HEK293 (cell line): Measurements from ENCODE around the gene PLEKHG4B.

Experiments used
- CTCF ChIA-PET: fragments of 350-600 bp; formaldehyde crosslinking; extraction: SDS; loops from one replicate; lab custom pipeline; 2021; ENCODE audit warnings: antibody characterized with exemption; lab: Yijun Ruan, JAX
- POLR2A ChIA-PET: fragments of 300-600 bp; formaldehyde crosslinking; extraction: SDS; loops from one replicate; lab custom pipeline; 2020; ENCODE audit warnings: antibody characterized with exemption, inconsistent platforms; lab: Yijun Ruan, JAX
- H3K27ac ChIP-seq: fragments of 200-500 bp; sonication (Bioruptor generic); 2 replicates; pipeline ENCODE4 v1.5.1; 2014; ENCODE audit warnings: low read depth, low read length, control low read depth, inconsistent platforms; ENCODE audit errors: extremely low read depth
- H3K36me3 ChIP-seq, 2 experiments: fragments of 200-500 bp in 1 of 2; sonication (Bioruptor generic) in 1 of 2; 1 replicate in 1 of 2; 2 replicates in 1 of 2; pipeline ENCODE4 v1.5.1; 2014 to 2017; ENCODE audit warnings: inconsistent platforms in 2 of 2, low read length in 2 of 2; ENCODE audit not compliant: control insufficient read depth in 2 of 2, insufficient read depth in 1 of 2
- H3K4me1 ChIP-seq: fragments of 200-500 bp; sonication (Bioruptor generic); 2 replicates; pipeline ENCODE4 v1.5.1; 2014; ENCODE audit warnings: mild to moderate bottlenecking, low read length, inconsistent platforms; ENCODE audit not compliant: control insufficient read depth, insufficient read depth
- H3K4me3 ChIP-seq: 2 replicates; pipeline ENCODE4 v1.5.1; 2011; ENCODE audit warnings: low read depth, mild to moderate bottlenecking, control low read depth, low read length, moderate library complexity
- H3K9me3 ChIP-seq: fragments of 200-500 bp; sonication (Bioruptor generic); 2 replicates; pipeline ENCODE4 v1.5.1; 2014; ENCODE audit warnings: low read depth, low read length, inconsistent platforms; ENCODE audit not compliant: control insufficient read depth, insufficient read depth
- EGR2 ChIP-seq: fragments of 450-650 bp; formaldehyde crosslinking; IDR thresholded peaks from 2 replicates; pipeline ENCODE4 v1.5.1; 2016; ENCODE audit warnings: low read depth, missing biosample characterization, missing genetic modification characterization
- GFI1B ChIP-seq: fragments of 450-650 bp; formaldehyde crosslinking; IDR thresholded peaks from 2 replicates; pipeline ENCODE4 v1.5.1; 2016; ENCODE audit warnings: missing biosample characterization, missing genetic modification characterization
- GLIS2 ChIP-seq: fragments of 450-650 bp; formaldehyde crosslinking; IDR thresholded peaks from 2 replicates; pipeline ENCODE4 v1.5.1; 2016; ENCODE audit warnings: missing biosample characterization, missing genetic modification characterization
- HIC1 ChIP-seq: fragments of 450-650 bp; formaldehyde crosslinking; IDR thresholded peaks from 2 replicates; pipeline ENCODE4 v1.5.1; 2016; ENCODE audit warnings: missing biosample characterization, missing genetic modification characterization
- HOXD13 ChIP-seq: sonication (generic); formaldehyde crosslinking; IDR thresholded peaks from 2 replicates; pipeline ENCODE4 v1.8.0; 2022; ENCODE audit warnings: missing genetic modification reagents, borderline replicate concordance
- KLF7 ChIP-seq: fragments of 450-650 bp; formaldehyde crosslinking; IDR thresholded peaks from 2 replicates; pipeline ENCODE4 v1.5.1; 2016; ENCODE audit warnings: missing biosample characterization, missing genetic modification characterization, borderline replicate concordance
- MEIS1 ChIP-seq: sonication (generic); formaldehyde crosslinking; IDR thresholded peaks from 2 replicates; pipeline ENCODE4 v1.8.1; 2022; ENCODE audit warnings: missing genetic modification reagents, mild to moderate bottlenecking, borderline replicate concordance
- MYNN ChIP-seq: fragments of 450-650 bp; formaldehyde crosslinking; IDR thresholded peaks from 2 replicates; pipeline ENCODE4 v1.5.1; 2016; ENCODE audit warnings: missing biosample characterization, missing genetic modification characterization, borderline replicate concordance
- OVOL3 ChIP-seq: fragments of 450-650 bp; formaldehyde crosslinking; IDR thresholded peaks from 2 replicates; pipeline ENCODE4 v1.5.1; 2016; ENCODE audit warnings: missing biosample characterization, missing genetic modification characterization
- PRDM1 ChIP-seq: fragments of 450-650 bp; formaldehyde crosslinking; IDR thresholded peaks from 2 replicates; pipeline ENCODE4; 2016; ENCODE audit warnings: missing biosample characterization, missing genetic modification characterization
- SCRT2 ChIP-seq: fragments of 450-650 bp; formaldehyde crosslinking; IDR thresholded peaks from 2 replicates; pipeline ENCODE4 v1.5.1; 2016; ENCODE audit warnings: missing biosample characterization, missing genetic modification characterization
- SETDB1 ChIP-seq: IDR thresholded peaks from one replicate; pipeline ENCODE4 v1.6.1; 2017; ENCODE audit warnings: mild to moderate bottlenecking, low read length, moderate library complexity, mixed read lengths; ENCODE audit not compliant: insufficient read length
- TCF7L2 ChIP-seq: IDR thresholded peaks from 2 replicates; pipeline ENCODE4 v1.6.1; 2011; ENCODE audit warnings: low read depth, mild to moderate bottlenecking, inconsistent platforms, low read length, moderate library complexity, borderline replicate concordance
- TRIM28 ChIP-seq: IDR thresholded peaks from 2 replicates; pipeline ENCODE4 v1.6.1; 2011; ENCODE audit warnings: low read length, control low read depth, borderline replicate concordance
- ZBTB17 ChIP-seq: fragments of 450-650 bp; formaldehyde crosslinking; IDR thresholded peaks from 2 replicates; pipeline ENCODE4 v1.5.1; 2016; ENCODE audit warnings: missing biosample characterization, missing genetic modification characterization
- ZEB2 ChIP-seq: fragments of 450-650 bp; formaldehyde crosslinking; IDR thresholded peaks from 2 replicates; pipeline ENCODE4 v1.5.1; 2016; ENCODE audit warnings: missing biosample characterization, missing genetic modification characterization
- ZFHX2 ChIP-seq: fragments of 450-650 bp; formaldehyde crosslinking; conservative IDR thresholded peaks from 2 replicates; pipeline ENCODE4 v1.5.1; 2016; ENCODE audit warnings: missing biosample characterization, missing genetic modification characterization
- ZFP37 ChIP-seq: fragments of 450-650 bp; formaldehyde crosslinking; IDR thresholded peaks from 2 replicates; pipeline ENCODE4 v1.5.1; 2016; ENCODE audit warnings: missing biosample characterization, missing genetic modification characterization
- ZNF138 ChIP-seq: fragments of 450-650 bp; formaldehyde crosslinking; IDR thresholded peaks from 2 replicates; pipeline ENCODE4 v1.5.1; 2016; ENCODE audit warnings: missing biosample characterization, missing genetic modification characterization, borderline replicate concordance
- ZNF169 ChIP-seq: fragments of 450-650 bp; formaldehyde crosslinking; IDR thresholded peaks from 2 replicates; pipeline ENCODE4 v1.5.1; 2016; ENCODE audit warnings: missing biosample characterization, missing genetic modification characterization
- ZNF184 ChIP-seq: fragments of 450-650 bp; IDR thresholded peaks from 2 replicates; pipeline ENCODE4 v1.5.1; 2018; ENCODE audit warnings: missing biosample characterization, mild to moderate bottlenecking, missing genetic modification characterization
- ZNF391 ChIP-seq: fragments of 450-650 bp; formaldehyde crosslinking; IDR thresholded peaks from 2 replicates; pipeline ENCODE4 v1.5.1; 2016; ENCODE audit warnings: low read depth, missing biosample characterization, missing genetic modification characterization, borderline replicate concordance
- ZNF433 ChIP-seq: fragments of 450-650 bp; formaldehyde crosslinking; IDR thresholded peaks from 2 replicates; pipeline ENCODE4 v1.5.1; 2016; ENCODE audit warnings: missing biosample characterization, missing genetic modification characterization, low read depth
- ZNF600 ChIP-seq: fragments of 450-650 bp; formaldehyde crosslinking; IDR thresholded peaks from 2 replicates; pipeline ENCODE4 v1.5.1; 2016; ENCODE audit warnings: missing biosample characterization, missing genetic modification characterization
- ZNF670 ChIP-seq: fragments of 450-650 bp; formaldehyde crosslinking; IDR thresholded peaks from 2 replicates; pipeline ENCODE4 v1.5.1; 2016; ENCODE audit warnings: missing biosample characterization, missing genetic modification characterization, low read depth
- ZNF701 ChIP-seq: fragments of 450-650 bp; formaldehyde crosslinking; IDR thresholded peaks from 2 replicates; pipeline ENCODE4 v1.5.1; 2016; ENCODE audit warnings: missing biosample characterization, missing genetic modification characterization
- ZNF830 ChIP-seq: fragments of 450-650 bp; IDR thresholded peaks from 2 replicates; pipeline ENCODE4 v1.5.0; 2018; ENCODE audit warnings: missing biosample characterization, missing genetic modification characterization, low read depth, mild to moderate bottlenecking, moderate library complexity
- ZNF837 ChIP-seq: fragments of 450-650 bp; formaldehyde crosslinking; IDR thresholded peaks from 2 replicates; pipeline ENCODE4 v1.5.1; 2016; ENCODE audit warnings: missing biosample characterization, missing genetic modification characterization

PLEKHG4B gene

GRCh38 chr5:208449-209114, 116.6 kb downstream of the PLEKHG4B start:
- Histone ChIP-seq H3K9me3 (no peaks in the 10 kb centered on the region), H3K36me3 (peaks cover 12 to 36% of the 10 kb centered on the region in 2 experiments), H3K27ac (no peak overlapping the region), H3K4me1 (peaks cover 5% of the 10 kb centered on the region; the same call in 1 of the 2 replicates), H3K4me3 (no peak overlapping the region)
- no peak for TF ChIP-seq HIC1 (tag by site-specific recombination)
- no peak for TF ChIP-seq KLF7 (tag by site-specific recombination)
- no peak for TF ChIP-seq ZNF391 (tag by site-specific recombination)
- TF ChIP-seq GLIS2 (tag by site-specific recombination), result peak; percentile 50
- no peak for TF ChIP-seq OVOL3 (tag by site-specific recombination)
- no peak for TF ChIP-seq ZNF701 (tag by site-specific recombination)
- peak; percentile 20; the same call in 1 of the 2 replicates for TF ChIP-seq SCRT2 (tag by site-specific recombination)
- TF ChIP-seq ZFP37 (tag by site-specific recombination), result no peak
- no peak for TF ChIP-seq TCF7L2
- no peak for TF ChIP-seq ZNF837 (tag by site-specific recombination)
- TF ChIP-seq ZNF184, result no peak
- TF ChIP-seq ZNF138 (tag by site-specific recombination), result no peak
- no peak for TF ChIP-seq TRIM28
- TF ChIP-seq PRDM1, result no peak
- no peak for TF ChIP-seq ZNF169
- 0 out of 2 replicates have a peak, but pooled peaks have one; percentile 11 for TF ChIP-seq ZNF600 (tag by site-specific recombination)
- no peak for TF ChIP-seq ZBTB17 (tag by site-specific recombination)
- CTCF ChIA-PET, result interaction anchor here (0.6 to 1.2 kb wide), 3 partner anchors 11 to 146 kb away, joined by 3 to 5 read pairs (median 3); no protein-coding TSS in a partner anchor
- POLR2A ChIA-PET, result interaction anchor here (1.5 kb wide), 1 partner anchor 10 kb away, joined by 3 read pairs; the partner anchor contains the start of genes CCDC127 and SDHA

GRCh38 chr5:213803-214395, 121.9 kb downstream of the PLEKHG4B start:
- Histone ChIP-seq H3K4me3 (no peak overlapping the region), H3K36me3 (peaks cover 14 to 19% of the 10 kb centered on the region in 2 experiments), H3K27ac (no peak overlapping the region), H3K4me1 (no peaks in the 10 kb centered on the region), H3K9me3 (no peaks in the 10 kb centered on the region)
- ChIA-PET CTCF (interaction anchor here (0.7 to 1.4 kb wide), 3 partner anchors 9 to 104 kb away, joined by 3 to 5 read pairs (median 4); no protein-coding TSS in a partner anchor), POLR2A (no interaction called here)
- TF ChIP-seq ZNF433 (tag by site-specific recombination) (no peak), ZNF670 (no peak), HOXD13 (no peak), ZEB2 (no peak), MYNN (tag by site-specific recombination) (no peak), ZNF830 (tag by site-specific recombination) (no peak), EGR2 (tag by site-specific recombination) (no peak), ZFHX2 (tag by site-specific recombination) (no peak), GFI1B (tag by site-specific recombination) (no peak), SETDB1 (no peak), MEIS1 (no peak)
